H1 (cell line): ENCODE data around the gene CACNA1C.

ENCODE experiments used
- CTCF ChIP-seq, 3 experiments: IDR thresholded peaks; 1 replicate in 2 of 3; 2 replicates in 1 of 3; pipeline versions ENCODE4 v1.5.1 to v1.6.1; 2011; ENCODE audit warnings: low read length in 3 of 3, mild to moderate bottlenecking in 3 of 3, inconsistent platforms in 2 of 3, low read depth in 1 of 3, moderate library complexity in 1 of 3; ENCODE audit not compliant: insufficient read depth in 1 of 3; ENCODE audit errors: control extremely low read depth in 1 of 3
- EGR1 ChIP-seq: IDR thresholded peaks from 2 replicates; pipeline ENCODE4 v1.6.1; 2011; ENCODE audit warnings: low read depth, low read length, borderline replicate concordance
- EZH2 ChIP-seq: fragments of 200-600 bp; sonication (generic); IDR thresholded peaks from 2 replicates; pipeline ENCODE4 v1.7.1; 2012; ENCODE audit warnings: low read depth, mild to moderate bottlenecking, moderate library complexity, low read length, inconsistent platforms; ENCODE audit not compliant: severe bottlenecking
- RFX5 ChIP-seq: IDR thresholded peaks from 2 replicates; pipeline ENCODE4 v1.6.1; 2011; ENCODE audit warnings: low read depth, low read length, improper control_type of control experiment, borderline replicate concordance
- SIX5 ChIP-seq: IDR thresholded peaks from 2 replicates; pipeline ENCODE4 v1.6.1; 2011; ENCODE audit warnings: mild to moderate bottlenecking, low read depth, low read length
- TAF1 ChIP-seq: IDR thresholded peaks from 2 replicates; pipeline ENCODE4 v1.6.1; 2011; ENCODE audit warnings: mild to moderate bottlenecking, low read depth, low read length

DNA sequence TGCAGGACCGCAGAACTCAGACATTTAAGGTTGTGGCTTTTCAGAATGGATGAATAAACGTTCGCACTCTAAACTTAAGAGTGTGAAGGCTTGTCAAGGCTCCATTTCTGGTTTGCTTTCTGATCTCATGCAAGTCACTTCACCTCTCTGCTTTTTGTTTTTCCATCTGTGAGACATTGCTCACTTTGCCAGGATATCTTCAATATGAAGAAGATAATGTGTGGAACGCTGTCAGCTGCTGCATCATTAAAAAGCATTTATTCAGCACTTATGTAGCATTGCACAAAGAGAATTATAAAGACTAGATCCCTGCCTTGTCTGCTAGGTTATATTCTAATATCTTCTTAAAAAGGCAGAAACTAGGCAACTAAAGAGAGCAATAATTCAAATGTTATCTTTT, 172.2 kb downstream of the CACNA1C start:
- TF ChIP-seq TAF1, result no peak
- TF ChIP-seq EZH2, result no peak
- TF ChIP-seq CTCF (IDR thresholded peaks at IDR 0.05; ENCODE audit: control extremely low read depth in 1 of 3, insufficient read depth in 1 of 3, low read depth in 1 of 3, low read length in 3 of 3), result no peak
- TF ChIP-seq SIX5, result no peak
- no peak for TF ChIP-seq EGR1
- no peak for TF ChIP-seq RFX5
